Cerebellar nuclear complex (tissue), 1 donor: ENCODE results near the gene ELAVL1.

ENCODE experiments used
- DNase-seq, 2 experiments: peaks; one replicate each; lab custom pipeline; 2025; lab: John Stamatoyannopoulos, UW

Gene ELAVL1

DNA sequence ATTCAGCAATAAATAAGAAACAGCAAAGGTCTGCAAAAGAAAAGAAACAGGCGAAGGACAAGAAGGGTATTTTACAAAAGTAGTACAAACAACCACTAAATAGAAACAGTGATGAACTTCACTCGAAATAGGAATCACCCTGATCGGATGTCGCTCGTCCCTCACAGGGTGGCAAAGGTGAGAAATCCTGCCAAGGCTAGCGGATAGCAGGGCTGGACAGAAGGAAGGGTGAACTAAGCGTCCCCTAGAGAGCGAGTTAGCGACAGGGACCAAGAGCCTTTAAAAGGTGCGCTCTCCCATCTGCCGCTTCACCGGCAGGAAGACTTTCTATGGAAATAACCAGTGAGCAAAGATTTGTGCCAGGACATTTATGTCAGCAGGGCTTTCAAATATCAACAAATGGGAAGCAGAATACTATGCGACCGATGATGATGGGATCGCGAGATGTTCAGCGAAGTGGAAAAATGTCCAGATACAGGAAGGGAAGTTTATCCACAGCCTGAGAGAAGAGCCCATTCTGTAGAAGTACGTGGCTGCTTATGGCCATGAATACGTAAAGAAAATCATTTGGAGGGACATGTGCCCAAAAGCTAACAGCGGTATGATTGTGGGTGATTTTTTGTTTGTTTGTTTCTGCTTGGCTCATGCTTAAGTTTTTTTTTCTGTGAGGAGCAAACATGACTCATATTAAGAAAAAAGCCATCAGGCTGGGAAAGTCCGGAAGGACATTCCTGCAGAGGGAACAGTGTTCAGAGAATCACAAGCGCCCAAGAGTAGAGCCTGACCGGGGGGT lies 18.9 kb downstream of the ELAVL1 start:
- no peak for DNase-seq

DNA sequence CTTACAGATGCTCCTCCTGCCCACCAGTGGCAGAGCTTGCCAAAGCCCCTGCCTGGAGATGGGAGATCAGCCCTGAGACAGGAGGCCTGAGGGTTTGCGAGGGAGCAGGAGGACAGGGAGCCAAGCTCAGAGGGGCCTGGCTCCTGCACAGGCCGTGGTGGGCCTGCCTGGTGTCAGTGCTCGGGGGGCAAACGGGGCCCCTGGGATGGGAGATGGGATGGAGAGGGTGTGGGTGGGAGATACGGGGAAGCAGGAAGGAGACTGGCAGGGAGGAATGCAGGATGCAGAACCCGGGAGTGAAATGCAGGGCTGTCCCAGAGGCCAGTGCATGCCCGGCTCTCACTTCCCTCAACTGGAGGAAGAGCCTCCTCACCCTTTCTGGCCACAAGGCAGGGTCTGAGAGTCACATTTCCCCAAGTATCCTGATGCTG lies 19.9 kb downstream of the ELAVL1 start:
- DNase-seq, result no peak

DNA sequence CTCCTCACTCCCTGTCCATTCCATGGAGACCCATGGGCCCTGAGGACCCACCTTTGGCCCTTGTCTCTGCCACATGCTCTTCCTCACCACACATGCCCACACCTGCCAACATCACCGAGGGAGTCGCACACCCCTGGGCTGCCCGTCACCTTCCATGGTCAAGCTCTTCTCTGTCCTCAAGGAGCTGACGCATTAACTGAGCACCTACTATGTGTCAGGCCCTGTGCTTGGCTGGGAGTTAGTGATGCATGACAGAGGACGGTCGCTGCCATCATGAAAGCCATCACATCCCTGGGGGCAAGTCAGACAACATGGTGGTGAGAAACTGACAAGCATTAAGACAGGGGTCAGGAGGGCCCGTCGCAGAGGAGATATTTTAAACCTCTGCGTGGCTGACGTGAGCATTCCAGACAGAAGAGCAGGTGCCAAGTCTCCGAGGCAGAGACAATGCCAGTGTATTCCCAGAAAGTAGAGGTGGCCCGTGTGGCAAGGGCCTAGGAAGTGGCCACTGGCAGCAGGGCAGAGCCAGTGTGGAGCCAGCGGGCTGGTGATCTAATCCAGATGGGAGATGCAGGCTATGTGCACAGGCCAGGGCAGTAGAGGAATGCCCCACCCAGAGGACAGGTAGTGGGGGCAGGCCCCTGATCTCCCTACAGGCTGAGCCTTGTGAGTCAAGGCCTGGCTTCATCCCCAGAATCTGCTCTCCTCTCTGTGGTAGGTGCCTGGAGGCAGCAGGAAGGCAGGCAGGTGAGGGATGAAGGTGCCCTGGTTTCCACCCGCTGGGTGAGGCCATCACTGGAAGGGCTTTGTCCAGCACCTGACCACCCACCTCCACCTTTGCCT lies 21.2 kb downstream of the ELAVL1 start:
- DNase-seq, result no peak

GRCh38 chr19:7983286-7983950 lies 22.0 kb downstream of the ELAVL1 start:
- DNase-seq, result peak in 1 of 2 experiments; percentile 60

DNA sequence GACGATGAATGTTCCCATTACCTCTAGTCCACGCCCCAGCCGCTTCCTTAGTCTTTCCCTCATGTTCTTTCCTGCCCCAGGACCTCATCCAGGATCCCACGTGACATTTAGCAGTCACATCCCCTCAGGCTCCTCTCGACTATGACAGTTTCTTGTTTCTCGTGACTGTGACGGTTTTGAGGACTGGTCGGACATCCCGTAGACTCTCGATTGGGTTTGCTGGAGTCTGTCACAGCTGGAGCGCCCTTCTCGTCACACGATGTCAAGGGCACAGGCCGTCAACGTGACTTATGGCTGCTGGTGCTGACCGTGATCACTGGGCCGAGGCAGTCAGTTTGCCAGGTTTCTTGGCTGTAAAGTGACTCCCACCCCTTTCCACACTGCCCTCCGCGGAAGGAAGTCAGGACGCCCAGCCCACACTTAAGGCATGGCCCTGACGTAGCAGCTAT lies 22.8 kb downstream of the ELAVL1 start:
- DNase-seq, result no peak

DNA sequence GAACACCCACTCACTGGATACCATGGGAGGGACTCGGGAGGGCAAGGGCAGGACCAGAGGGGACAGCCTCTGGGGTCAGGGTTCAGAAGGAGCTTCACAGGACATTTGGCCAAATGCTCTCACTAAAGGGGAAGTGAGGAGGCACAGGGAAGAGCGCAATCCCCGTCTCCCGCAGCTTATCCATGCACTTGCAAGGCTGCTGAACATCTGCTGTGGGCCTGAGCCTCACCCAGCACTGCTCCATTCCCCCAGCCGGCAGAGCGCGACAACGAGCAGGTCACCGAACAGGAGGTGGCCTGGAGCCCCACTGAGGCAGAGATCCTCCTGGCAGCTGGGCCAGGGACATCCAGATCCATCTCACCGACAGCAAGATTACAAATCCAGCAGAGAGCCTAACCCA lies 23.3 kb downstream of the ELAVL1 start:
- no peak for DNase-seq

DNA sequence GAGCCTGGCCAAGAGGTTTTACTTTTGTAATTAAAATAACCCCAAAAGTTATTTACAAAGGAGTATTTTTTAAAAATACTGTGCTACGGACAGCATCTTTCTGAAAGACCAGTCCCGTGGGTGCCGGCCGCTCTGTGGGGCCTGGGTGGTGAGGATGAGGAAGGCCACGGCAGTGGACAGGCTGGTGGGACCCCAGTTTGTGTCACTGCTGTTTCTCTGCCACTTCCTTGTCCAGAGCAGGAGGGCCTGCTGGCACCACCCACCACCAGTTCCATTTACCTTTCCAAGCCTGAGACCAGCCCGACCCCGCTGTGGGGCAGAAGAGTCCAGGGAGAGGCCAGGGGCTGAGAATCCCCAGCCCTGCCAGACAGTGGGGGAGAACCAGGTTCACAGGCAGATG lies 23.8 kb downstream of the ELAVL1 start:
- DNase-seq, result no peak

DNA sequence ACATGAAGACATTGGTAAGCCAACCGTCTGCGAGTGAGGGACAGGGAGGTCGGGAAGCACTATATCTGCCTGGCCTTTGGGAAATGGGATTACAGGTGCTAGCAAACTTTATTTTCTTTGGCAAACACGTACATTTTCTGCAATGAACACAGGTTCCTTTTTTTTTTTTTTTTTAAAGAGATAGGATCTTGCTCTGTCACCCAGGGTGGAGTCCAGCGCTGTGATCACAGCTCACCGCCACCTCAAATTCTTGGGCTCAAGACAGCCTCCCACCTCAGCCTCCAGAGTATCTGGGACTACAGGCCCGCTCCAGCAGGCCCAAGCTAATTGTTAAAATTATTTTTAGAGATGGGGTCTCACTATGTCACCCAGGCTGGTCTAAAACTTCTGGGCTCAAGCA lies 24.2 kb downstream of the ELAVL1 start:
- no peak for DNase-seq

- no peak for DNase-seq
Measured at GRCh38 chr19:7980635-7981121, 24.8 kb downstream of the ELAVL1 start.

DNA sequence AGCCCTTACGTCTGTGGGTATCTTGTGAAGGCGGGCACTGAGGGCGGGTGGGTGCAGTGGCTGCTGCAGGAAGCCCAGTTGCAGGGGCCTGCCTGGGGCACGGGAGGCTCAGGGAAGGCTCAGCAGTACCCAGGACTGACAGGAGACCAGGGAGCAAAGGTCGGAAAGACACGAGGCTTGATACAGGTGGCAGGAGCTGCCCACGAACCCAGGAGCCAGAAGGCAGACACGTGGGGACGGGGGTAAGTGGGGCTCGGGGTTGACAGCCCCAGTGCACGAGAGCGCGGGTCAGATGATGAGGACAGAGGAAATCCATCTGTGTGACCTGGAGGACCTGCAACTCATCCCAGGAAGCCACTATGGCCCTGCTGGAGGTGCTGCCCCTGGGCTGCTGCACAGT lies 25.3 kb downstream of the ELAVL1 start:
- no peak for DNase-seq

- DNase-seq, result no peak
Measured at GRCh38 chr19:7979559-7979958, 25.9 kb downstream of the ELAVL1 start.

DNA sequence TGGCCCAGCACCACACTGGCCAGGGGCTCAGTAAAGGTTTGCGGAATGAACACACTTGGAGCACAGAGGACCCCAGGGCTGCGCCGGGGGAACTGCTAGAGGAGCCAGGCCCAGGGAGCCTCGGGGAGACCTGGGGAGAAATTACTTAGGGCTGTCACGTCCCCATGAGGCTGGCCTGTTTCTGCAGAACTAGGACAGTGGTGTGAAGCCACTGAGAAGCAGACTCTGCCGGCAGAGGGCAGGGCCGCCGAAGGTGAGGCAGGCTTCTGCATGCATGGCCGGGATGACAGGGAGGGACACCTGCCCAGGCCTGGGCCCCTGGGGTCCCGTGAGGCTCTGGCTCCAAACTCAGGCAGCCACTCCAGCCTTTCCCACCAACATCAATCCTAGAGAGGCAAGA lies 26.4 kb downstream of the ELAVL1 start:
- DNase-seq, result no peak

DNA sequence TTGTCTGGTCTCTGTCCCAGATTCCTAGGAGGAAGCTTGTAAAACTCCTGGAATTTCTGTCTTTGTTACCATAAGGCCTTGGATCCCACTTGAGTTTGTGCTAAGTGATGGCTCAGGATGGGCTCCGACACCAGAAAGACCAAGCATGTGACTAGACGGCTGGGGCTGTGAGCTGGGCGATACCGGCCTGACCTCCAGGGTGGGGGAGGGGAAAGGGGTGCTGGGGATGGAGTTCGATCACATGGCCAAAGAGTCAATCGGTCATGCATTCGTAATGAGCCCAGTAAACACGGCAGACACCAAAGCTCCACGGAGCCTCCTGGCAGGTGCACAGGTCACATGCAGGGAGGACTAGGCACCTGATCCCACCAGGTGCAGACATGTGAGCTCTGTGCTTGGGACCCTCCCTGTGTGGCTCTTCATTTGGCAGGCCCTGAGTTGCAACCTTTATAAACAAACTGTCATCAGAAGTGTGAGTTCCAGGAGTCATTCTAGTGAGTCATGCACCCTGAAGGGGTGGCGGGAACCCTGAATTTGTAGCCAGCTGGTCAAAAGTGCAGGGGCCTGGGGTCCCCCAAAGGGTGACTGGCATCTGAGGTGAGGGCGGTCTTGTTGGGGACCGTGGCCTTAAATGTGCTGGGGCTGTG lies 27.1 kb downstream of the ELAVL1 start:
- no peak for DNase-seq

DNA sequence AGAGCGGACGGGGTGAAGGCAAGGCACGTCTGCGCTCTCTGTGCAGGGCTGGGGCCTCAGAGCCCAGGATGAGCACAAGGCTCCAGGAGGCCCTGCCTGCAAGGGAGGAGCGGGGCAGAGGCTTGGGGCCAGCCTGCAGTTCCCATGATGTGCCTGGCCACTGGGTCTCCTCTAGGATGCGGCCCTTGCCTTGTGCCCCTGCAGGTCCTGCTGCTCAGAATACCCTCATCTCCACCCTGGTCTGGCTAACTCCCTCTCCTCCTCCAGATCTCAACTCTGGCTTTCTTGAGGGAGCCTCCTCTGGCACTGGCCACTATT lies 27.8 kb downstream of the ELAVL1 start:
- DNase-seq, result no peak

GRCh38 chr19:7977021-7977722 lies 28.3 kb downstream of the ELAVL1 start:
- no peak for DNase-seq

DNA sequence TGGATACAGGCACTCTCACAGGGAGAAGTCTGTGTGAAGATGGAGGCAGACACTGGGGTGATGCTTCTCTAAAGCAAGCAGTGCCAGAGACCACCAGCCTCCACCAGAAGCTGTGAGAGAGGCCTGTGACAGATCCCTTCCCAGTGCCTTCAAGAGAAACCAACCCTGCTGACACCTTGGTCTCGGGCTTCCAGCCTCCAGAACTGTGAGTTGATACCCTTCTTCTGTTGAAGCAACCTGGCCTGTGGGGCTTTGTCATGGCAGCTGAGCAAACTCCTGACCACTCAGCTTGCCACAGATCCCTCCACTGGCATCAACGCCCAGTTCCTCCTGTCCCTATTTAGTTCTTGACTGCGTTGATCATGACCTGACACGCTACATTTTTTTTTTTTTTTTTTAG lies 29.0 kb downstream of the ELAVL1 start:
- DNase-seq, result no peak

GRCh38 chr19:7975037-7975436 lies 30.4 kb downstream of the ELAVL1 start:
- DNase-seq, result peak in 1 of 2 experiments; percentile 74

GRCh38 chr19:7973883-7974282 lies 31.6 kb downstream of the ELAVL1 start:
- peak in 1 of 2 experiments; percentile 67 for DNase-seq

DNA sequence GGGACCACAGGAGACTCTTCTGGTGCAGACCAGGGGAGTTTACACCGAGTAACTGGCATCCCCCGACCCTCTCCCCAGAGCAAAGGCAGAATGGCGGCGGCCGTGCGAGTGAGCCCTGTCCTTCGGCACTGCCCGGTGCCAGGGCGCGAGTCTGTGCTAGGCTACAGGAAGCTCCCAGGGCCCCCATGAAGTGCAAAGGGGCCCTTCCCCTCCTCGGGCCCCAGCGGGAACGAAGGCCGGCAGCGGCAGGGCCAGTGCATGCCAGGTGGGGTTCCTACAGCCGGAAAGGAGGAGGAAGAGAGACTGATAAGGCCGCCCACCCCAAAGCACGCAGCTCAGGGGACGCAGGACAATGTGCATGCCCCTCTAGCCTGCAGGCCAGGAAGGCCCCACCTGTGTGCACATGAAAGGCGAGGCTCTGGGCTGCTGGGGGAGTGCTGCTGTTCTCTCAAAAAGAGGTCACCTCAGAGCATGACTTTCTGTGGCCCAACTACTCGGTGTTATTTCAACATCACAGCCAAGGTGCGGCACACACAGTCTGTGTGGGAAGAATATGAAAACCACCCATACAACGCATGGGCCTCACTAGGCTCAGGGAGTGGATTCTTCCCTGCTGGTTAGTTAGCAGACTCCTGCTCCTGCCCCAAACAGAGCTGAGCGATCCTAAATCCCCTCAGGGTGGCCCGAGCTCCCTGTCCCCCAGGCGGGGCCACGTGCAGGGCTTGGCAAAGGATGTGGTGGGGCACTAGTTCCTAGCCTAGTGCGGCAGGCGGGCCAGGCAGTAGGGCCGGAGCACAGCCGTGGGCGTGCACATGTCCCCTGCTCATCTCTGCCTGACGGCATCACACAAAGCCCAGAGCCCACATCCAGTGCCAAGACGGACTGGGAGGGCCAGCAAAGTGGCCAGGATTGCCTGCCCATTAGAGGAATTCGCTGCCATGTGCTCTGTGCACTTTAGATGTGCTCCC lies 33.6 kb downstream of the ELAVL1 start:
- no peak for DNase-seq
